GM19328 (cell line): ENCODE measurements around the gene WNK1.
"Not testable (repeated sequence)": the region's sequence is repeated elsewhere in the genome, so short reads cannot be mapped to it uniquely, and the experiment has no call there.

ENCODE experiments used
- ATAC-seq: cut with Tn5 transposase; IDR thresholded peaks from one replicate; pipeline ENCODE4 v1.9.1; 2021; ENCODE audit warnings: mild to moderate bottlenecking, moderate library complexity; ENCODE audit not compliant: unreplicated experiment

Gene WNK1

GRCh38 chr12:751999-752694 lies at the start of gene WNK1:
TSS of gene WNK1 (plus strand) at chr12:752579. CDS start at chr12:753566, 987 bp downstream.
- ATAC-seq: peak; percentile 47

- ATAC-seq: no peak
Measured at GRCh38 chr12:704516-705242, 47.7 kb upstream of the WNK1 start.

GRCh38 chr12:708084-708483 lies 44.3 kb upstream of the WNK1 start:
- ATAC-seq: not testable (repeated sequence)

GRCh38 chr12:709455-710020 lies 42.8 kb upstream of the WNK1 start:
- no peak for ATAC-seq

- no peak for ATAC-seq
Measured at GRCh38 chr12:712172-712863, 40.1 kb upstream of the WNK1 start.

GRCh38 chr12:713281-713875 lies 39.0 kb upstream of the WNK1 start:
- no peak for ATAC-seq

GRCh38 chr12:716506-716905 lies 35.9 kb upstream of the WNK1 start:
- no peak for ATAC-seq

- ATAC-seq: no peak
Measured at GRCh38 chr12:718756-719102, 33.6 kb upstream of the WNK1 start.

GRCh38 chr12:720231-720941 lies 32.0 kb upstream of the WNK1 start:
- ATAC-seq: no peak

GRCh38 chr12:724194-724855 lies 28.1 kb upstream of the WNK1 start:
- ATAC-seq: no peak

- no peak for ATAC-seq
Measured at GRCh38 chr12:725076-725475, 27.3 kb upstream of the WNK1 start.

GRCh38 chr12:726281-727140 lies 25.9 kb upstream of the WNK1 start:
- ATAC-seq: no peak

- ATAC-seq: no peak
Measured at GRCh38 chr12:727321-727720, 25.1 kb upstream of the WNK1 start.

GRCh38 chr12:728781-729180 lies 23.6 kb upstream of the WNK1 start:
- no peak for ATAC-seq

- ATAC-seq: no peak
Measured at GRCh38 chr12:729221-729620, 23.2 kb upstream of the WNK1 start.

GRCh38 chr12:730550-730949 lies 21.8 kb upstream of the WNK1 start:
- no peak for ATAC-seq

- no peak for ATAC-seq
Measured at GRCh38 chr12:737122-737739, 15.1 kb upstream of the WNK1 start.

- no peak for ATAC-seq
Measured at GRCh38 chr12:738712-739111, 13.7 kb upstream of the WNK1 start.

GRCh38 chr12:739349-739748 lies 13.0 kb upstream of the WNK1 start:
- no peak for ATAC-seq
